HEK293 (cell line): ENCODE results near the gene ANAPC5.

Experiments used
- CTCF ChIA-PET: fragments of 350-600 bp; formaldehyde crosslinking; extraction: SDS; loops from one replicate; lab custom pipeline; 2021; ENCODE audit warnings: antibody characterized with exemption; lab: Yijun Ruan, JAX
- POLR2A ChIA-PET: fragments of 300-600 bp; formaldehyde crosslinking; extraction: SDS; loops from one replicate; lab custom pipeline; 2020; ENCODE audit warnings: antibody characterized with exemption, inconsistent platforms; lab: Yijun Ruan, JAX
- H3K27ac ChIP-seq: fragments of 200-500 bp; sonication (Bioruptor generic); 2 replicates; pipeline ENCODE4 v1.5.1; 2014; ENCODE audit warnings: low read depth, low read length, control low read depth, inconsistent platforms; ENCODE audit errors: extremely low read depth
- H3K36me3 ChIP-seq, 2 experiments: fragments of 200-500 bp in 1 of 2; sonication (Bioruptor generic) in 1 of 2; 1 replicate in 1 of 2; 2 replicates in 1 of 2; pipeline ENCODE4 v1.5.1; 2014 to 2017; ENCODE audit warnings: inconsistent platforms in 2 of 2, low read length in 2 of 2; ENCODE audit not compliant: control insufficient read depth in 2 of 2, insufficient read depth in 1 of 2
- H3K4me1 ChIP-seq: fragments of 200-500 bp; sonication (Bioruptor generic); 2 replicates; pipeline ENCODE4 v1.5.1; 2014; ENCODE audit warnings: mild to moderate bottlenecking, low read length, inconsistent platforms; ENCODE audit not compliant: control insufficient read depth, insufficient read depth
- H3K4me3 ChIP-seq: 2 replicates; pipeline ENCODE4 v1.5.1; 2011; ENCODE audit warnings: low read depth, mild to moderate bottlenecking, control low read depth, low read length, moderate library complexity
- H3K9me3 ChIP-seq: fragments of 200-500 bp; sonication (Bioruptor generic); 2 replicates; pipeline ENCODE4 v1.5.1; 2014; ENCODE audit warnings: low read depth, low read length, inconsistent platforms; ENCODE audit not compliant: control insufficient read depth, insufficient read depth
- ATF2 ChIP-seq: fragments of 450-650 bp; formaldehyde crosslinking; IDR thresholded peaks from 2 replicates; pipeline ENCODE4 v1.5.1; 2016; ENCODE audit warnings: missing biosample characterization, missing genetic modification characterization, low read depth
- KLF10 ChIP-seq: fragments of 450-650 bp; IDR thresholded peaks from 2 replicates; pipeline ENCODE4 v1.5.1; 2018; ENCODE audit warnings: missing biosample characterization, mild to moderate bottlenecking, missing genetic modification characterization
- MEIS1 ChIP-seq: sonication (generic); formaldehyde crosslinking; IDR thresholded peaks from 2 replicates; pipeline ENCODE4 v1.8.1; 2022; ENCODE audit warnings: missing genetic modification reagents, mild to moderate bottlenecking, borderline replicate concordance
- SP7 ChIP-seq: fragments of 450-650 bp; formaldehyde crosslinking; IDR thresholded peaks from 2 replicates; pipeline ENCODE4 v1.5.1; 2016; ENCODE audit warnings: missing biosample characterization, missing genetic modification characterization
- ZBTB1 ChIP-seq: fragments of 450-650 bp; formaldehyde crosslinking; IDR thresholded peaks from 2 replicates; pipeline ENCODE4 v1.5.1; 2016; ENCODE audit warnings: missing biosample characterization, missing genetic modification characterization
- ZBTB17 ChIP-seq: fragments of 450-650 bp; formaldehyde crosslinking; IDR thresholded peaks from 2 replicates; pipeline ENCODE4 v1.5.1; 2016; ENCODE audit warnings: missing biosample characterization, missing genetic modification characterization
- ZBTB21 ChIP-seq: fragments of 450-650 bp; formaldehyde crosslinking; IDR thresholded peaks from 2 replicates; pipeline ENCODE4 v1.5.1; 2017; ENCODE audit warnings: missing biosample characterization, missing genetic modification characterization
- ZNF114 ChIP-seq: fragments of 450-650 bp; formaldehyde crosslinking; IDR thresholded peaks from 2 replicates; pipeline ENCODE4 v1.5.0; 2017; ENCODE audit warnings: missing biosample characterization, missing genetic modification characterization
- ZNF121 ChIP-seq: fragments of 450-650 bp; formaldehyde crosslinking; IDR thresholded peaks from 2 replicates; pipeline ENCODE4 v1.5.1; 2016; ENCODE audit warnings: missing biosample characterization, missing genetic modification characterization
- ZNF146 ChIP-seq: fragments of 450-650 bp; formaldehyde crosslinking; IDR thresholded peaks from 2 replicates; pipeline ENCODE4 v1.5.1; 2016; ENCODE audit warnings: missing biosample characterization, missing genetic modification characterization
- ZNF155 ChIP-seq: fragments of 450-650 bp; formaldehyde crosslinking; IDR thresholded peaks from 2 replicates; pipeline ENCODE4 v1.5.1; 2016; ENCODE audit warnings: missing biosample characterization, missing genetic modification characterization
- ZNF16 ChIP-seq: fragments of 450-650 bp; formaldehyde crosslinking; IDR thresholded peaks from 2 replicates; pipeline ENCODE4 v1.5.1; 2016; ENCODE audit warnings: low read depth, missing biosample characterization, missing genetic modification characterization
- ZNF223 ChIP-seq: fragments of 450-650 bp; formaldehyde crosslinking; IDR thresholded peaks from 2 replicates; pipeline ENCODE4 v1.5.1; 2016; ENCODE audit warnings: missing biosample characterization, missing genetic modification characterization
- ZNF280C ChIP-seq: fragments of 450-650 bp; formaldehyde crosslinking; IDR thresholded peaks from 2 replicates; pipeline ENCODE4 v1.5.1; 2016; ENCODE audit warnings: missing biosample characterization, missing genetic modification characterization
- ZNF324 ChIP-seq: fragments of 450-650 bp; formaldehyde crosslinking; IDR thresholded peaks from 2 replicates; pipeline ENCODE4 v1.5.1; 2016; ENCODE audit warnings: missing biosample characterization, missing genetic modification characterization
- ZNF501 ChIP-seq: fragments of 450-650 bp; formaldehyde crosslinking; IDR thresholded peaks from 2 replicates; pipeline ENCODE4 v1.5.1; 2016; ENCODE audit warnings: missing biosample characterization, missing genetic modification characterization
- ZNF596 ChIP-seq: fragments of 450-650 bp; IDR thresholded peaks from 2 replicates; pipeline ENCODE4 v1.5.0; 2018; ENCODE audit warnings: missing biosample characterization, mild to moderate bottlenecking, missing genetic modification characterization, moderate library complexity
- ZNF658 ChIP-seq: fragments of 450-650 bp; formaldehyde crosslinking; IDR thresholded peaks from 2 replicates; pipeline ENCODE4; 2016; ENCODE audit warnings: missing biosample characterization, missing genetic modification characterization
- ZSCAN23 ChIP-seq: fragments of 450-650 bp; formaldehyde crosslinking; IDR thresholded peaks from 2 replicates; pipeline ENCODE4 v1.5.1; 2016; ENCODE audit warnings: missing biosample characterization, missing genetic modification characterization
- TF ChIP-seq, protein P1 (sequence below): fragments of 450-650 bp; formaldehyde crosslinking; IDR thresholded peaks from 2 replicates; pipeline ENCODE4 v1.5.1; 2016; ENCODE audit warnings: missing biosample characterization, missing genetic modification characterization

Gene ANAPC5

DNA sequence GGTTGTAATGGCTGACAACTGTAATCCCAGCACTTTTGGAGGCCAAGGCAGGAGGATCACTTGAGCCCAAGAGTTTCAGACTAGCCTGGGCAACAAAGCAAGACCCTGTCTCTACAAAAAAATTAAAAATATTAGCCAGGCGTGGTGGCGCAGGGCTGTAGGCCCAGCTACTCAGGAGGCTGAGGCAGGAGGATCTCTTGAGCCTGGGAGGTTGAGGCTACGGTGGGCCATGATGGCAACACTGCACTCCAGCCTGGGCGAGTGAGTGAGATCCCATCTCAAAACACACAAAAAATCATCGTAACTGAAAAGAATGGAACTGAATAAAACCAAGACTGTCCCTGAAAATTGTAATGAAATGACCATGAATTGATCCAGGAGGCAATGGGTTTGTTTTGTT lies 61.8 kb downstream of the ANAPC5 start:
- peaks cover 5 to 18% of the 10 kb centered on the region in 2 experiments; a peak in 2 of 3 replicates for H3K36me3 ChIP-seq
- H3K9me3 ChIP-seq = no peaks in the 10 kb centered on the region
- ChIA-PET CTCF (interaction anchor here (0.7 kb wide), 1 partner anchor 152 kb away, joined by 5 read pairs; no protein-coding TSS in a partner anchor), POLR2A (no interaction called here)
- H3K27ac ChIP-seq = no peak overlapping the region
- TF ChIP-seq ZNF121 (tag by site-specific recombination) (peak; percentile 96), ZNF280C (no peak)
- H3K4me3 ChIP-seq = no peak overlapping the region
- H3K4me1 ChIP-seq = 0 out of 2 replicates have a peak, but pooled peaks cover 5% of the 10 kb centered on the region

DNA sequence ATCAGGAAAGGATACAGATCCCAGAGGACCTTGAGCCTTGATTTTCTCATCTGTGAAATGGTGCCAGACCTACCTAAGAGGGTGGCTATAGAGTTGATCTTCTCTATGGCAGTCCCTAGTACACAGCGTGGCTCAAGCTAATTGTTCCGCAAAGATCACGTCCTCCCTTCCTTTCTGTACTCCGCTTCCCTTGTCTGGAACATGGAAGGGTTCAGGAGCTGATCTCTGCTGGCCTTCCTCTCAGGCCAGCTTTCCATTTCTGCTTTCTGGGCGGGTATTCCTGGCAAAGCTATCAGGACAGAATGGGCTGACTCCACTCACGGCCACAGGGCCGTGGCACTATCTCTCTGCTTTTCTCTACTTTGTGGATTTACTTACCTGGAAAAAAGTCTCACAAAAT lies 62.2 kb downstream of the ANAPC5 start:
- H3K4me1 ChIP-seq = 0 out of 2 replicates have a peak, but pooled peaks cover 5% of the 10 kb centered on the region
- ChIA-PET POLR2A (no interaction called here), CTCF (interaction anchor here (0.6 to 1.2 kb wide), 3 partner anchors 58 to 188 kb away, joined by 5 to 8 read pairs (median 8); no protein-coding TSS in a partner anchor)
- peaks cover 5 to 18% of the 10 kb centered on the region in 2 experiments; a peak in 2 of 3 replicates for H3K36me3 ChIP-seq
- no peaks in the 10 kb centered on the region for H3K9me3 ChIP-seq
- no peak overlapping the region for H3K4me3 ChIP-seq
- TF ChIP-seq ZNF114 (no peak), ZBTB17 (tag by site-specific recombination) (peak; percentile 71)
- no peak overlapping the region for H3K27ac ChIP-seq

DNA sequence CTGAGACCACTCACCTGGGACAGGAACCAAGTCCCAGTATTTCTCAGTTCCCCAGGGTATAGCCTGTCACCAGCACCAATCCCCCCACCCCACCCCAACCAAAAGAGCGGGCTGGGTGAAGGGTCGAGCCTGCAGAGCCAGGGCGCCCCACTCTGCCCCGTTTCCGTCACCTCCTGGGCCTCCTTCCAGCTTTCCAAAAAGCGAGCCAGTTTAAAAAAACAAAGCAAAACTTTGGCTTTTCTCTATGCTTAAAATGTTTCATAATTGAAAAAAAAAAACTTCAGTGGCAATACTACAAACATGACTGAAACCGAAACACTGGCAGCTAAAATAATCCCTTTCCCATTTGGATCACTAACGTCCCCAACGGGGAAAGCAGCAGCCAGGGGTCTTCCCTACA lies 63.2 kb downstream of the ANAPC5 start:
- H3K36me3 ChIP-seq = peaks cover 5 to 14% of the 10 kb centered on the region in 2 experiments; a peak in 2 of 3 replicates
- ChIA-PET CTCF (interaction anchor here (1.2 kb wide), 1 partner anchor 57 kb away, joined by 8 read pairs; no protein-coding TSS in a partner anchor), POLR2A (interaction anchor here (0.6 to 1.2 kb wide), 2 partner anchors 8 to 20 kb away, joined by 4 read pairs; partner anchors contain the start of gene CAMKK2)
- no peak for TF ChIP-seq ZBTB1
- no peak for TF ChIP-seq ZNF155 (tag by site-specific recombination)
- no peak for TF ChIP-seq ZBTB21 (tag by site-specific recombination)
- no peak for TF ChIP-seq ZNF596
- TF ChIP-seq ZSCAN23 (tag by site-specific recombination) = no peak
- TF ChIP-seq ZNF501 (tag by site-specific recombination) = no peak
- no peak for TF ChIP-seq ZNF146 (tag by site-specific recombination)
- no peak for TF ChIP-seq ATF2 (tag by site-specific recombination)
- TF ChIP-seq, protein P1, sequence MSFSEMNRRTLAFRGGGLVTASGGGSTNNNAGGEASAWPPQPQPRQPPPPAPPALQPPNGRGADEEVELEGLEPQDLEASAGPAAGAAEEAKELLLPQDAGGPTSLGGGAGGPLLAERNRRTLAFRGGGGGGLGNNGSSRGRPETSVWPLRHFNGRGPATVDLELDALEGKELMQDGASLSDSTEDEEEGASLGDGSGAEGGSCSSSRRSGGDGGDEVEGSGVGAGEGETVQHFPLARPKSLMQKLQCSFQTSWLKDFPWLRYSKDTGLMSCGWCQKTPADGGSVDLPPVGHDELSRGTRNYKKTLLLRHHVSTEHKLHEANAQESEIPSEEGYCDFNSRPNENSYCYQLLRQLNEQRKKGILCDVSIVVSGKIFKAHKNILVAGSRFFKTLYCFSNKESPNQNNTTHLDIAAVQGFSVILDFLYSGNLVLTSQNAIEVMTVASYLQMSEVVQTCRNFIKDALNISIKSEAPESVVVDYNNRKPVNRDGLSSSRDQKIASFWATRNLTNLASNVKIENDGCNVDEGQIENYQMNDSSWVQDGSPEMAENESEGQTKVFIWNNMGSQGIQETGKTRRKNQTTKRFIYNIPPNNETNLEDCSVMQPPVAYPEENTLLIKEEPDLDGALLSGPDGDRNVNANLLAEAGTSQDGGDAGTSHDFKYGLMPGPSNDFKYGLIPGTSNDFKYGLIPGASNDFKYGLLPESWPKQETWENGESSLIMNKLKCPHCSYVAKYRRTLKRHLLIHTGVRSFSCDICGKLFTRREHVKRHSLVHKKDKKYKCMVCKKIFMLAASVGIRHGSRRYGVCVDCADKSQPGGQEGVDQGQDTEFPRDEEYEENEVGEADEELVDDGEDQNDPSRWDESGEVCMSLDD (tag by site-specific recombination) = no peak
- TF ChIP-seq ZNF223 (tag by site-specific recombination) = no peak
- no peak for TF ChIP-seq ZNF324 (tag by site-specific recombination)
- TF ChIP-seq ZNF16 (tag by site-specific recombination) = no peak
- no peak for TF ChIP-seq KLF10 (tag by site-specific recombination)
- TF ChIP-seq MEIS1 (CRISPR knock-in tag) = no peak
- no peak for TF ChIP-seq SP7 (tag by site-specific recombination)
- no peak for TF ChIP-seq ZNF658 (tag by site-specific recombination)
- no peak overlapping the region for H3K4me3 ChIP-seq
- no peak overlapping the region for H3K27ac ChIP-seq
- H3K4me1 ChIP-seq = 0 out of 2 replicates have a peak, but pooled peaks cover 5% of the 10 kb centered on the region
- H3K9me3 ChIP-seq = no peaks in the 10 kb centered on the region
